H9 (cell line): ENCODE data around the gene ATCAY. TPM values are rescaled to one million over a fixed set of nuclear protein-coding genes. Genes with fewer than 3 reads are reported as not detected.

Experiments used
- DNase-seq: peaks from one replicate; pipeline ENCODE4 v3.0.0-alpha.2; 2017
- H2AFZ ChIP-seq: one replicate; pipeline ENCODE4 v1.6.1; 2013; ENCODE audit warnings: mild to moderate bottlenecking, low read length, control low read depth, moderate library complexity
- H2AK5ac ChIP-seq: 2 replicates; pipeline ENCODE4 v1.6.1; 2013; ENCODE audit warnings: low read length, control low read depth, mixed read lengths; ENCODE audit not compliant: insufficient read length
- H2BK120ac ChIP-seq: one replicate; pipeline ENCODE4 v1.6.1; 2013; ENCODE audit warnings: low read depth, mild to moderate bottlenecking, low read length, control low read depth, inconsistent platforms; ENCODE audit not compliant: poor library complexity, severe bottlenecking
- H2BK12ac ChIP-seq: 2 replicates; pipeline ENCODE4 v1.6.1; 2013; ENCODE audit warnings: low read length, control low read depth, mixed read lengths, low read depth; ENCODE audit not compliant: insufficient read length
- H2BK15ac ChIP-seq: 2 replicates; pipeline ENCODE4 v1.6.1; 2013; ENCODE audit warnings: low read depth, low read length, control low read depth
- H2BK20ac ChIP-seq: one replicate; pipeline ENCODE4 v1.6.1; 2013; ENCODE audit warnings: low read depth, mild to moderate bottlenecking, low read length, control low read depth, inconsistent platforms; ENCODE audit not compliant: poor library complexity, severe bottlenecking
- H2BK5ac ChIP-seq: 2 replicates; pipeline ENCODE4 v1.6.1; 2013; ENCODE audit warnings: low read length, control low read depth, mixed read lengths; ENCODE audit not compliant: insufficient read length
- H3K14ac ChIP-seq: 2 replicates; pipeline ENCODE4 v1.6.1; 2013; ENCODE audit warnings: low read length, control low read depth; ENCODE audit not compliant: insufficient read depth
- H3K18ac ChIP-seq: 2 replicates; pipeline ENCODE4 v1.6.1; 2013; ENCODE audit warnings: low read depth, mild to moderate bottlenecking, mixed read lengths, low read length, control low read depth; ENCODE audit not compliant: insufficient read length
- H3K23ac ChIP-seq: 2 replicates; pipeline ENCODE4 v1.6.1; 2013; ENCODE audit warnings: low read length, control low read depth, mixed read lengths, low read depth; ENCODE audit not compliant: insufficient read length
- H3K23me2 ChIP-seq: 2 replicates; pipeline ENCODE4 v1.6.1; 2013; ENCODE audit warnings: low read depth, mild to moderate bottlenecking, mixed read lengths, low read length, control low read depth; ENCODE audit not compliant: insufficient read length, poor library complexity, severe bottlenecking
- H3K27ac ChIP-seq: 2 replicates; pipeline ENCODE4 v1.5.1; 2013; ENCODE audit warnings: low read length, control low read depth, mixed read lengths, low read depth; ENCODE audit not compliant: insufficient read length
- H3K27me3 ChIP-seq: 2 replicates; pipeline ENCODE4 v1.6.1; 2013; ENCODE audit warnings: low read length, control low read depth, inconsistent platforms; ENCODE audit not compliant: insufficient read depth
- H3K4ac ChIP-seq: 2 replicates; pipeline ENCODE4 v1.6.1; 2013; ENCODE audit warnings: low read depth, mild to moderate bottlenecking, control low read depth, inconsistent platforms, low read length, moderate library complexity
- H3K4me1 ChIP-seq: 2 replicates; pipeline ENCODE4 v1.6.1; 2013; ENCODE audit warnings: low read length, control low read depth, inconsistent platforms; ENCODE audit not compliant: insufficient read depth
- H3K4me2 ChIP-seq: 2 replicates; pipeline ENCODE4 v1.6.1; 2013; ENCODE audit warnings: low read length, control low read depth, mixed read lengths; ENCODE audit not compliant: insufficient read length, insufficient read depth
- H3K56ac ChIP-seq: 2 replicates; pipeline ENCODE4 v1.6.1; 2013; ENCODE audit warnings: low read depth, mild to moderate bottlenecking, mixed read lengths, low read length, control low read depth; ENCODE audit not compliant: insufficient read length
- H3K79me1 ChIP-seq: 2 replicates; pipeline ENCODE4 v1.6.1; 2013; ENCODE audit warnings: low read depth, mild to moderate bottlenecking, moderate library complexity, low read length, control low read depth, inconsistent platforms; ENCODE audit not compliant: insufficient read depth, poor library complexity, severe bottlenecking
- H3K79me2 ChIP-seq: 2 replicates; pipeline ENCODE4 v1.6.1; 2013; ENCODE audit warnings: low read length, control low read depth, inconsistent platforms; ENCODE audit not compliant: insufficient read depth
- H3K9ac ChIP-seq: 2 replicates; pipeline ENCODE4 v1.6.1; 2013; ENCODE audit warnings: low read length, control low read depth, mixed read lengths; ENCODE audit not compliant: insufficient read length; ENCODE audit errors: extremely low read depth
- H3K9me3 ChIP-seq: one replicate; pipeline ENCODE4 v1.6.1; 2013; ENCODE audit warnings: low read depth, low read length, inconsistent platforms; ENCODE audit not compliant: control insufficient read depth
- H3T11ph ChIP-seq: one replicate; pipeline ENCODE4 v1.6.1; 2013; ENCODE audit warnings: mild to moderate bottlenecking, low read length, control low read depth, inconsistent platforms
- H4K20me1 ChIP-seq: one replicate; pipeline ENCODE4 v1.6.1; 2013; ENCODE audit not compliant: control insufficient read depth, insufficient read length, insufficient read depth
- H4K5ac ChIP-seq: 2 replicates; pipeline ENCODE4 v1.6.1; 2013; ENCODE audit warnings: low read depth, mild to moderate bottlenecking, mixed read lengths, low read length, control low read depth; ENCODE audit not compliant: insufficient read length
- H4K8ac ChIP-seq: replicated peaks from 2 replicates; pipeline ENCODE4 v1.6.1; 2013; ENCODE audit warnings: low read length, control low read depth, mixed read lengths, low read depth; ENCODE audit not compliant: insufficient read length
- H4K91ac ChIP-seq: 2 replicates; pipeline ENCODE4 v1.6.1; 2013; ENCODE audit warnings: low read depth, mild to moderate bottlenecking, moderate library complexity, mixed read lengths, low read length, control low read depth; ENCODE audit not compliant: insufficient read length
- H3K27ac Mint-ChIP-seq, 3 experiments: 2 replicates in 2 of 3; 3 replicates in 1 of 3; pipeline ENCODE4 v1.8.0; 2020 to 2021; ENCODE audit warnings: mixed read lengths in 3 of 3, mild to moderate bottlenecking in 1 of 3, moderate library complexity in 1 of 3
- H3K27me3 Mint-ChIP-seq: 2 replicates; pipeline ENCODE4 v1.8.0; 2021; ENCODE audit warnings: low read depth, mild to moderate bottlenecking, moderate library complexity, mixed read lengths
- H3K36me3 Mint-ChIP-seq, 3 experiments: 2 replicates in 2 of 3; 3 replicates in 1 of 3; pipeline ENCODE4 v1.8.0; 2020 to 2021; ENCODE audit warnings: low read depth in 3 of 3, mixed read lengths in 3 of 3; ENCODE audit not compliant: insufficient read depth in 1 of 3
- H3K4me1 Mint-ChIP-seq, 2 experiments: 2 replicates each; pipeline ENCODE4 v1.8.0; 2020; ENCODE audit warnings: mixed read lengths in 2 of 2
- H3K4me3 Mint-ChIP-seq, 2 experiments: 2 replicates in 1 of 2; 3 replicates in 1 of 2; pipeline ENCODE4 v1.8.0; 2020 to 2021; ENCODE audit warnings: mild to moderate bottlenecking in 2 of 2, mixed read lengths in 2 of 2, moderate library complexity in 1 of 2
- H3K9me3 Mint-ChIP-seq, 2 experiments: 2 replicates in 1 of 2; 3 replicates in 1 of 2; pipeline ENCODE4 v1.8.0; 2020; ENCODE audit warnings: mild to moderate bottlenecking in 2 of 2, mixed read lengths in 2 of 2, moderate library complexity in 1 of 2
- WGBS: extraction: QIAGEN DNeasy Blood & Tissue Kit; methylation state at CpG from one replicate; pipeline ENCODE4 v1.1.7; 2013; ENCODE audit warnings: missing lambda C conversion rate, low lambda C conversion rate, mixed read lengths; ENCODE audit not compliant: insufficient read length; ENCODE audit errors: extremely low coverage; 5-methylcytosine and 5-hydroxymethylcytosine counted together
- total RNA-seq: library from RNA; stranded (reverse); gene quantifications from 2 replicates; pipeline ENCODE4 v1.2.1, GENCODE V29; 2021
- TF ChIP-seq, protein P1 (sequence below): fragments of 200-600 bp; sonication (generic); conservative IDR thresholded peaks from 3 replicates; pipeline ENCODE4 v1.8.0; 2021; ENCODE audit warnings: antibody characterized with exemption, mild to moderate bottlenecking

ATCAY gene
- total RNA-seq, 1 experiment from 2014 or later: 12.2 TPM

DNA sequence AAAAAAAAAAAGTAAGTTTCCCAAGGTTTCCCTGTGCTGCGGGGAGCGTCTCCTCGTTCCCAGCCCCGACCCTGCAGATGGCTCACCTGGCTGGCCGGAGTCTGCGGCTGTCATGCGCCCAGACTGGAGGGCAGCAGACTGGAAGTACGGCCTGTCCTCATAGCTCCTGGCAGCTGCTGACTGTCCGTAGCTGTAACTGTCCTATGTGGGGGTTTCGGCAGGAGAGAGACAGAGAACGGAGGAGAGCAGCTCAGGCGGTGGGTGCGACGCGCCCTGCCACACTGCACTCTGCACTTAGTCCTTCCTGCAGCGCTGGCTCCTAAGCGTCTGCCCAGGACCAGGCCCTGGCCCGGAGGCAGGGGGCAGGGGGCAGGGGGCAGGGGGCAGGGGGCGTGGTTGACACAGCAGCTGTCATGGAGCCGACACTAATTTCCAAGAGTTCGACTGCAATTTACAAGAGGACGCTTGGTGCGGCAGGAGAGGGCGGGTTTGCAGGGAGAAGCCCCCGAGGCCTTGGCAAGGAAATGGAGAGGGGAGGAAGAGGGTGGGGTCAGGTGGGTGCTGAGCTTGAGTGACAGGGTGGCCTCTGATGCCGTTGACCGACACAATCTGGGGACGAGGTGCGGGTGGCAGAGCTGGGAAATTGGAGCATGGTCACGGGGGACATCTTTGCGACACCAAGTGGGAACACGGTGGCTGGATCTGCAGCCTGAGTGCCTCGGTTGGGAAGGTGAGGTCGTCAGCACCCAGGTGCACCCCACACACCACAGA, 46.7 kb upstream of the ATCAY start:
- H3K18ac ChIP-seq: no peak overlapping the region
- H3K4me3 Mint-ChIP-seq: no peak overlapping the region
- WGBS: no CpG with 5 or more reads among the region's 34 CpGs

More for the DNA sequence above, 46.7 kb upstream of the ATCAY start:
- H3K27me3 Mint-ChIP-seq: peaks cover 11% of the 10 kb centered on the region
- Histone ChIP-seq H3K9me3 (no peaks in the 10 kb centered on the region), H2AFZ (no peak overlapping the region), H3T11ph (no peak overlapping the region), H2BK20ac (no peak overlapping the region), H3K23ac (no peak overlapping the region), H4K91ac (no peak overlapping the region), H3K4me2 (no peak overlapping the region), H2BK12ac (no peak overlapping the region), H4K20me1 (no peaks in the 10 kb centered on the region), H3K23me2 (no peaks in the 10 kb centered on the region), H2BK120ac (no peak overlapping the region), H4K5ac (no peak overlapping the region), H3K79me1 (no peaks in the 10 kb centered on the region), H3K56ac (no peak overlapping the region), H3K79me2 (no peaks in the 10 kb centered on the region), H2BK15ac (no peak overlapping the region), H2AK5ac (no peak overlapping the region), H2BK5ac (no peak overlapping the region), H3K4ac (no peak overlapping the region), H3K27ac (no peak overlapping the region), H4K8ac (no peak overlapping the region), H3K9ac (no peak overlapping the region), H3K4me1 (no peaks in the 10 kb centered on the region), H3K27me3 (no peaks in the 10 kb centered on the region), H3K14ac (no peak overlapping the region; the same call in 1 of the 2 replicates)
- DNase-seq: no peak
- no peaks in the 10 kb centered on the region for H3K4me1 Mint-ChIP-seq
- TF ChIP-seq, protein P1, sequence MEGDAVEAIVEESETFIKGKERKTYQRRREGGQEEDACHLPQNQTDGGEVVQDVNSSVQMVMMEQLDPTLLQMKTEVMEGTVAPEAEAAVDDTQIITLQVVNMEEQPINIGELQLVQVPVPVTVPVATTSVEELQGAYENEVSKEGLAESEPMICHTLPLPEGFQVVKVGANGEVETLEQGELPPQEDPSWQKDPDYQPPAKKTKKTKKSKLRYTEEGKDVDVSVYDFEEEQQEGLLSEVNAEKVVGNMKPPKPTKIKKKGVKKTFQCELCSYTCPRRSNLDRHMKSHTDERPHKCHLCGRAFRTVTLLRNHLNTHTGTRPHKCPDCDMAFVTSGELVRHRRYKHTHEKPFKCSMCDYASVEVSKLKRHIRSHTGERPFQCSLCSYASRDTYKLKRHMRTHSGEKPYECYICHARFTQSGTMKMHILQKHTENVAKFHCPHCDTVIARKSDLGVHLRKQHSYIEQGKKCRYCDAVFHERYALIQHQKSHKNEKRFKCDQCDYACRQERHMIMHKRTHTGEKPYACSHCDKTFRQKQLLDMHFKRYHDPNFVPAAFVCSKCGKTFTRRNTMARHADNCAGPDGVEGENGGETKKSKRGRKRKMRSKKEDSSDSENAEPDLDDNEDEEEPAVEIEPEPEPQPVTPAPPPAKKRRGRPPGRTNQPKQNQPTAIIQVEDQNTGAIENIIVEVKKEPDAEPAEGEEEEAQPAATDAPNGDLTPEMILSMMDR: no peak
- peaks cover 0 to 4% (median 4%) of the 10 kb centered on the region in 3 experiments; a peak in 3 of 7 replicates for H3K36me3 Mint-ChIP-seq
- no peak overlapping the region; a peak in 1 of 7 replicates for H3K27ac Mint-ChIP-seq
- peaks cover 13 to 14% of the 10 kb centered on the region in 2 experiments; a peak in 4 of 5 replicates for H3K9me3 Mint-ChIP-seq
